Caco-2 (cell line): ENCODE results near the gene TLR9. TPM values are rescaled to one million over a fixed set of nuclear protein-coding genes. Genes with fewer than 3 reads are reported as not detected.
A peak's percentile ranks its signal among the peaks of the same experiment; 100 is the strongest.

Experiments used
- BruUV-seq: library from RNA; stranded (reverse); fragments of 400-500 nt; replicated peaks from 2 replicates; lab custom pipeline; 2021; lab: Mats Ljungman, UMichigan
- CTCF ChIA-PET: fragments of 300-600 bp; sonication (Branson Sonifier 250); formaldehyde crosslinking; loops from one replicate; lab custom pipeline; 2022; ENCODE audit warnings: antibody characterized with exemption; lab: Charles Lee
- POLR2A ChIA-PET: fragments of 300-600 bp; sonication (Branson Sonifier 250); formaldehyde crosslinking; loops from one replicate; lab custom pipeline; 2022; ENCODE audit warnings: antibody characterized with exemption; lab: Charles Lee
- DNase-seq, 2 experiments: peaks; one replicate each; pipeline versions ENCODE4 v3.0.0 to v3.0.0-alpha.2; 2020 to 2022
- H3K27me3 ChIP-seq: replicated peaks from 2 replicates; pipeline ENCODE4 v1.6.0; 2011; ENCODE audit warnings: low read length; ENCODE audit not compliant: control insufficient read depth, insufficient read depth
- H3K36me3 ChIP-seq: 2 replicates; pipeline ENCODE4 v1.5.1; 2011; ENCODE audit warnings: low read length; ENCODE audit not compliant: control insufficient read depth, insufficient read depth
- H3K4me1 ChIP-seq: fragments of 250-450 bp; sonication (Bioruptor Pico); 2 replicates; pipeline ENCODE4 v1.5.1; 2020; ENCODE audit warnings: mild to moderate bottlenecking
- H3K4me3 ChIP-seq: 2 replicates; pipeline ENCODE4 v1.5.1; 2011; ENCODE audit warnings: low read depth, mild to moderate bottlenecking, control low read depth, low read length
- H3K9me3 ChIP-seq: fragments of 250-450 bp; sonication (Bioruptor Pico); 2 replicates; pipeline ENCODE4 v1.5.1; 2020; ENCODE audit warnings: mild to moderate bottlenecking, moderate library complexity
- H3K27ac Mint-ChIP-seq: one replicate; pipeline ENCODE4 v1.8.0; 2022; ENCODE audit warnings: mixed read lengths; ENCODE audit not compliant: unreplicated experiment
- H3K27me3 Mint-ChIP-seq: one replicate; pipeline ENCODE4 v1.8.0; 2022; ENCODE audit warnings: mixed read lengths; ENCODE audit not compliant: insufficient read depth, unreplicated experiment
- H3K36me3 Mint-ChIP-seq: one replicate; pipeline ENCODE4 v1.8.0; 2022; ENCODE audit warnings: mild to moderate bottlenecking, mixed read lengths; ENCODE audit not compliant: insufficient read depth, unreplicated experiment
- H3K4me1 Mint-ChIP-seq: one replicate; pipeline ENCODE4 v1.8.0; 2022; ENCODE audit warnings: low read depth, mixed read lengths; ENCODE audit not compliant: unreplicated experiment
- H3K4me3 Mint-ChIP-seq: one replicate; pipeline ENCODE4 v1.8.0; 2022; ENCODE audit warnings: mild to moderate bottlenecking, moderate library complexity, mixed read lengths; ENCODE audit not compliant: unreplicated experiment
- H3K9me3 Mint-ChIP-seq: one replicate; pipeline ENCODE4 v1.8.0; 2022; ENCODE audit warnings: mixed read lengths; ENCODE audit not compliant: unreplicated experiment
- intact Hi-C: fragments of 100-400 bp; cut with micrococcal nuclease; formaldehyde crosslinking; loops from one replicate; pipeline ENCODE4 v1.10.0; 2022; ENCODE audit not compliant: unreplicated experiment
- total RNA-seq: library from RNA; stranded (reverse); gene quantifications from 2 replicates; pipeline ENCODE4 v1.2.3, GENCODE V29; 2022
- TF ChIP-seq, protein P1 (sequence below), 2 experiments: fragments of 200-600 bp in 1 of 2; IDR thresholded peaks; 1 replicate in 1 of 2; 2 replicates in 1 of 2; pipeline versions ENCODE4 v1.5.1 to v1.8.0; 2011 to 2022; ENCODE audit warnings: antibody characterized with exemption in 1 of 2, control low read depth in 1 of 2, inconsistent platforms in 1 of 2, low read depth in 1 of 2, low read length in 1 of 2, mild to moderate bottlenecking in 1 of 2, moderate library complexity in 1 of 2; ENCODE audit not compliant: insufficient read depth in 1 of 2, severe bottlenecking in 1 of 2, unreplicated experiment in 1 of 2

Gene TLR9
- total RNA-seq, 1 experiment from 2014 or later: not detected

GRCh38 chr3:52220380-52221026 lies 4.9 kb downstream of the TLR9 start:
- H3K27me3 Mint-ChIP-seq: no peaks in the 10 kb centered on the region
- BruUV-seq: no TSS peak
- Histone ChIP-seq H3K4me1 (peaks cover 4% of the 10 kb centered on the region; the same call in 1 of the 2 replicates), H3K4me3 (no peak overlapping the region), H3K36me3 (no peaks in the 10 kb centered on the region), H3K27me3 (no peaks in the 10 kb centered on the region), H3K9me3 (no peaks in the 10 kb centered on the region)
- H3K4me3 Mint-ChIP-seq: no peak overlapping the region
- intact Hi-C loops: loop anchor here (1.0 kb wide), 1 partner anchor 165 kb away; no protein-coding TSS in a partner anchor
- no peak overlapping the region for H3K27ac Mint-ChIP-seq
- peaks cover 6% of the 10 kb centered on the region for H3K4me1 Mint-ChIP-seq
- ChIA-PET POLR2A (interaction anchor here (1.0 kb wide), 1 partner anchor 128 kb away, joined by 3 read pairs; no protein-coding TSS in a partner anchor), CTCF (interaction anchor here (0.6 to 3.7 kb wide), 22 partner anchors 9 to 279 kb away, joined by 3 to 32 read pairs (median 4); partner anchors contain the start of genes DUSP7, POC1A, RPL29 and RRP9)
- peak; percentile 84 to 88 for DNase-seq
- no peaks in the 10 kb centered on the region for H3K36me3 Mint-ChIP-seq
- TF ChIP-seq, protein P1, sequence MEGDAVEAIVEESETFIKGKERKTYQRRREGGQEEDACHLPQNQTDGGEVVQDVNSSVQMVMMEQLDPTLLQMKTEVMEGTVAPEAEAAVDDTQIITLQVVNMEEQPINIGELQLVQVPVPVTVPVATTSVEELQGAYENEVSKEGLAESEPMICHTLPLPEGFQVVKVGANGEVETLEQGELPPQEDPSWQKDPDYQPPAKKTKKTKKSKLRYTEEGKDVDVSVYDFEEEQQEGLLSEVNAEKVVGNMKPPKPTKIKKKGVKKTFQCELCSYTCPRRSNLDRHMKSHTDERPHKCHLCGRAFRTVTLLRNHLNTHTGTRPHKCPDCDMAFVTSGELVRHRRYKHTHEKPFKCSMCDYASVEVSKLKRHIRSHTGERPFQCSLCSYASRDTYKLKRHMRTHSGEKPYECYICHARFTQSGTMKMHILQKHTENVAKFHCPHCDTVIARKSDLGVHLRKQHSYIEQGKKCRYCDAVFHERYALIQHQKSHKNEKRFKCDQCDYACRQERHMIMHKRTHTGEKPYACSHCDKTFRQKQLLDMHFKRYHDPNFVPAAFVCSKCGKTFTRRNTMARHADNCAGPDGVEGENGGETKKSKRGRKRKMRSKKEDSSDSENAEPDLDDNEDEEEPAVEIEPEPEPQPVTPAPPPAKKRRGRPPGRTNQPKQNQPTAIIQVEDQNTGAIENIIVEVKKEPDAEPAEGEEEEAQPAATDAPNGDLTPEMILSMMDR (IDR thresholded peaks at IDR 0.05; ENCODE audit: insufficient read depth in 1 of 2, low read depth in 1 of 2, low read length in 1 of 2, severe bottlenecking in 1 of 2, unreplicated experiment in 1 of 2): peak; percentile 88 to 91
- no peaks in the 10 kb centered on the region for H3K9me3 Mint-ChIP-seq

DNA sequence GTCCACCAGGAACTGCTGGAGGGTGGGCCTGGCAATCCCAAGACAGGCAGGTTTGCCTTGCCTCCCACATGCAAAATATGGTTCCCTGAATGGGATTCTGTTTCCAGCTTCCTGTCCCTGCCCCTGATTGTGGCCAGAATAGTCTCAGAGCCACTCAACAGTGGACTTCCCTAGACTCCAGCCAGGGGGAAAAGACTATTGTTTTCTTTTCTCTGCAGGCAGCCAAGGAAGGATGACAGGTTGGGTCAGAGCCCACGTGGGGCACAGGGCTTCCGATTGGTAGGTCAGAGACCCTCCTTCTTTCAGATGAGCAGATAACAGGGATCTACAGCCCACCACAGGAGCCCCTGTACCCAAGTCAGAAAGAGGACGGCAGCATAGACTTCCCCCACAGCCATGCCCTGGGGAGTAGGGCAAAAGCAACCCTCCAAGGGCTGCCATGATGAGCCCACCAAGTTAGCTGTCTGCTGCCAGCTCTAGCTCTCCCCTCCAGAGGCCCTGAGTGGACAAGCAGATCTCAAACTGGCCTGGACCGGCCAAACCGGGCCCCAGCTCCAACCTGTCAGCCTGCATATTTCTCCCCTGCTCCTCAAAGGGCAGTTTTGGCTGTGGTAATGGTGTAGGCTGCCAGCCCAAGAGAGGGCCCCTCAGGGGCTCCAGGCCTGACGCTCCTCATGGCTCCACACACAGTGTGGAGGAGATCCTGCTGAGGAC lies 6.4 kb downstream of the TLR9 start:
- Mint-ChIP-seq H3K27me3 (no peaks in the 10 kb centered on the region), H3K4me3 (no peak overlapping the region), H3K27ac (no peak overlapping the region), H3K9me3 (no peaks in the 10 kb centered on the region), H3K4me1 (peaks cover 6% of the 10 kb centered on the region), H3K36me3 (peaks cover 9% of the 10 kb centered on the region)
- Histone ChIP-seq H3K27me3 (no peaks in the 10 kb centered on the region), H3K4me1 (peaks cover 4% of the 10 kb centered on the region; the same call in 1 of the 2 replicates), H3K36me3 (no peaks in the 10 kb centered on the region), H3K9me3 (no peaks in the 10 kb centered on the region), H3K4me3 (no peak overlapping the region)
- CTCF ChIA-PET: interaction anchor here (1.1 to 3.7 kb wide), 6 partner anchors 12 to 183 kb away, joined by 3 to 32 read pairs (median 14); no protein-coding TSS in a partner anchor
- peak in 1 of 2 experiments; percentile 49 for DNase-seq
- POLR2A ChIA-PET: no interaction called here
- TF ChIP-seq, protein P1 (IDR thresholded peaks at IDR 0.05; ENCODE audit: insufficient read depth in 1 of 2, low read depth in 1 of 2, low read length in 1 of 2, severe bottlenecking in 1 of 2, unreplicated experiment in 1 of 2): no peak
- intact Hi-C loops: no loop called here
- BruUV-seq: no TSS peak

GRCh38 chr3:52218454-52218853 lies 7.0 kb downstream of the TLR9 start:
- no peaks in the 10 kb centered on the region for H3K36me3 ChIP-seq
- intact Hi-C loops: no loop called here
- H3K4me1 Mint-ChIP-seq: peaks cover 6% of the 10 kb centered on the region
- no peak overlapping the region for H3K4me3 Mint-ChIP-seq
- H3K27me3 ChIP-seq: no peaks in the 10 kb centered on the region
- TF ChIP-seq, protein P1 (IDR thresholded peaks at IDR 0.05; ENCODE audit: insufficient read depth in 1 of 2, low read depth in 1 of 2, low read length in 1 of 2, severe bottlenecking in 1 of 2, unreplicated experiment in 1 of 2): no peak
- DNase-seq: no peak
- no peak overlapping the region for H3K27ac Mint-ChIP-seq
- H3K4me3 ChIP-seq: no peak overlapping the region
- H3K4me1 ChIP-seq: peaks cover 4% of the 10 kb centered on the region; the same call in 1 of the 2 replicates
- BruUV-seq: no TSS peak
- ChIA-PET POLR2A (no interaction called here), CTCF (interaction anchor here (1.3 to 3.2 kb wide), 2 partner anchors 22 to 167 kb away, joined by 3 to 32 read pairs; no protein-coding TSS in a partner anchor)
- H3K9me3 Mint-ChIP-seq: no peaks in the 10 kb centered on the region
- H3K9me3 ChIP-seq: no peaks in the 10 kb centered on the region
- H3K36me3 Mint-ChIP-seq: peaks cover 13% of the 10 kb centered on the region
- no peaks in the 10 kb centered on the region for H3K27me3 Mint-ChIP-seq
